Limb (tissue), 2 donors: Measurements from ENCODE around the gene IGSF3.

Experiments
- DNase-seq, 2 donors: peaks; one replicate each; pipeline ENCODE4 v3.0.0-alpha.2; 2016; ENCODE audit errors: extremely low spot score in 2 of 2

Gene IGSF3

DNA sequence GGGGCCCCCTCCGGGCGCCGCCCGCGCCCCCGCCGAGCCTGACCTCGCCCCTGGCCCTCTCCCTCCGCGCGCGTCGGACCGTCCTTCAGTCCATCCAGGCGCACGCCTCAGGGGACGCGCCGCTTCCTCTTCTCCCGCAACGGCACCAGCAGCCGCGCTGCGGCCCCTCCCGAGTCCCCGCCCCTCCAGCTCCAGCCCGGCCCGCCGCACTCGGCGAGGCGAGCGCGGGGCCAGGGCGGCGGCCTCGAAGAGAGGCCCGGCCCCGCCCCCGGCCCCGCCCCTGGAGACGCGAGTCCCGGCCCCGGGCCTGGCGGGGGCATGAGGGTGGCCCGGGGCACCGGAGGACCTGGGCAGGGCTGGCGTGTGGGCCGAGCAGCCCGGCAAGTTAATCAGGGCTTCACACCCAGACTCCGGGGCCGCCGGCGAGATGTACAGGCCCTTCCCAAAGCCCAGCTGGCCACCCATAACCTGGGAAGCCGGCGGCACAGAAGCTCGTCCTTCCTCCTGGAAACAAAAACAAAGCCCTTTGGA lies at the start of gene IGSF3:
IGSF3 (minus strand) TSS at position 159 of the 531 bp plus-strand sequence. CDS start 1,407 bp downstream, outside the sequence.
- peak; percentile 65 to 85 for DNase-seq

DNA sequence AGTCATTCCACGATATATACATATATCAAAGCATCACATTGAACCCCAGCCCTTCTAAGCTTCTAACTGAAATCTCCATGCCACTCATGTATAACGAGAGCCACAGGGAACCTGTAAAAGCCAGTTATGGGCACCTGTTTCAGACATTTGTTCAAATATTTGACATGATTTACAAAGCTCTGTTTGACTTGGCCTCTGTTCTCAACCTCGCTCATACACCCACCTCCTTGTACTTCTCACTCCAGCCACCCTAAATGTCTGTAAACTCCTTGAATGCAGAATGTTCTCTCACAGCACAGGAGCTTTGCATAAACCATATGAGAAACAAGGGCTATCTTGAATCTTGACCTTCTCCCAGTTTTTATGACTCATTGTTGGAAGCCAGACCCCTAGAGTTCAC lies 49.8 kb upstream of the IGSF3 start:
- no peak for DNase-seq

DNA sequence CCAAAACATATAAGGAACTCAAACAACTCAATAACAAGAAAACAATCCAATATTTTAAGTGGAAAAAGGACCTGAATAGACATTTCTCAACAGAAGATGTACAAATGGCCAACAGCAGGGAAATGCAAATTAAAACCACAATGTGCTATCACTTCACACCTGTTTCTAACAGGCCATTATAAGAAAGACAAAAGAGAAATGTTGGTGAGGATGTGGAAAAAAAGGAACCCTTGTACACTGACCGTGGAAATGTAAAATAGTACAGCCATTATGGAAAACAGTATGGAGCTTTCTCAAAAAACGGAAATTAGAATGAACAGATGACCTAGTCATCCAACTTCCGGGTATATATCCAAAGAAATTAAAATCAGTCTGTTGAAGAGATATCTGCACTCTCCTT lies 48.9 kb upstream of the IGSF3 start:
- no peak for DNase-seq

DNA sequence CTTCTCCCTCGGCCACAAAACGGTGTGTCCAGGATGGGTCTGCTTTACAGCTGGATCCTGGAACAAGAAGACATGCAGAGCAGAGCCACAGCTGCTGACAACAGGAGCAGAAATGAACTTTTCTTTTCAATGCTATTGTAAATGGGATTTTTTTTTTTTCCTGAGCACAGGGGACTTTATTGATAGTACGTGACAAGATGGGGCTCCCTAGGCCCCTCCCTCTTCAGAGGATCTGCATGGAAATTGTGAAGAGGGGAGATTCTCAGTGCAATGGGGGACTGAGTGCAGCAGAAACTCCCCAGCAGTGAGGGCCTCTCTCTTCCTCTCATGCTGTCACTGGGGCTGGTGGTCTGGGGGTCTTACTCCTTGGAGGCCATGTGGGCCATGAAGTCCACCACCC lies 45.9 kb upstream of the IGSF3 start:
- no peak for DNase-seq

DNA sequence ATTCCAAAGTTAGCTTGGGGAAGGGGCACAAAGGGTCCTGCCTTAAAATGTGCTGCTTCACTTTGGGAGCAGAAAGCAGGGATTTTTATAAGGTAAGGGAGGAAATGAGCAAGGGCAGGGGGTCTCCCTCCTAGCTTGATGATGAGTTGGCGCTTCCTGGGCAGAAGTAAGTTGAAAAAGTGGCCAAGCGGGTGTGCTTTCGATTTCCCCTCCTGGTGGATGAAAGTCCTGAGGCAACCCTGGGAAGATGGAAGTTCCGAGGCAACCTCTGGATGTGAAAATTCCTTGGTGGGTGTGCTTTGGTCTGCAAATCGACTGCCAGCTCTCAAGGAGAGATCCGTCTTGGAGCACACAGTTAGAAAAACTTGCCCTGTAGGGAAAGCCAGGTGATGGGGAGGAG lies 45.0 kb upstream of the IGSF3 start:
- DNase-seq = no peak

DNA sequence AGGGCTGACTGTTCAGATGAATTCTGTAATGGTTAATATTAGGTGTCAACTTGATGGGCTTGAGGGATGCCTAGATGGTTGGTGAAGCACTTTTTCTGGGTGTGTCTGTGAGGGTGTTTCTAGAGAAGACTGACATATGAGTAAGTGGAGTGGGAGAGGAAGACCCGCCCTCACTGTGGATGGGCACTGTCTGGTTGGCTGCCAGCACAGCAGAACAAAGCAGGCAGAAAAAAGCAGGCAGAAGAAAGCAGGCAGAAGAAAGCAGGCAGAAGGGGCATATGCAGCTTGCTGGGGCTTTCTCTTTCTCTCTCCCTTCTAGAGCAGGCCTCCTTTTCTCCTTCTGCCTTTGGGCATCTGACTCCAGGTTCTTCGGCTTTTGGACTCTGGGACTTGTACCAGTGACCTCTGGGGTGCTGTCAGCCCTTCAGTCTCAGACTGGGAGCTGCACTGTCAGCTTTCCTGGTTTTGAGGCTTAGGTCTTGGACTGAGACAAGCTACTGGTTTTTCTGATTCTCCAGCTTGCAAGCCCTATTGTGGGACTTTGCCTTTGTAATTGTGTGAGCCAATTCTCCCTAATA lies 43.8 kb upstream of the IGSF3 start:
- DNase-seq = no peak

DNA sequence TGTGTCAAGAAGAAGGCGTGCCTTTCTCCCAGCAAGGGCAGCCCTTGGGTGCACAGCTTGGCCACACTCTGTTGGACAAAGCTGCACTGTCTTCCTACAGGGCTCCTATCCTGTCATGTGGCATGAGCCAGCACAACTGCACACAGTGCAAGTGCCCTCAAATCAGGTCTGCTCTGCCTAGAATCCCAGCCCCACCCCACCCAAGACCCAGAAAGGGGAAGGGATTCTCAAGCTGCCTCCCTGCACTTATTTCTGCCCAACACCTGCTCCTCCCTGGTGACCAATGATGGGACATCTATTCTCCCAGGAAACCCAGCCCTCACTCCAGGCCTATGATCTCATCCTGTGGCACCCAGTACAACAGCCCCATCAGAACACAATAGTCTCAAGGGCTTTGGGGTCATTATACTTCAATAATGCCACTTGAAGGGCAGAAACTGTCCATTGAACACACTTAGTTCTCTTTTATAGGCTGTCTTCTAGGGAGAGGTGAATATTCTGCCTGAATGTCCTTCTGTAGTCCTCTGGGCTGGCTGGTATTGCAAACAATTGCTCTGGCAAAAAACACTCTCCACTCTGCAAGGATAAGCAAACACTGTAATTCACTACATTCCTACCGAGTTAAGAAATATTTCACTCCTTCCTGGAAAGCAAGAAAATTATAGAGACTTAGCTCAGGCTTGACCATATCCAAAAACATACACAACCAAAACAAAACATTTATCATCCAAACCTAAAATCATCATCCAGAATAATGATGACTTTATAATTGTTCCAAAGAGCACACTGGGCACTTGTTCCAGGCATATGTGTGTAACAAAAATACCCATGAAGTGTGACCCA lies 43.1 kb upstream of the IGSF3 start:
- DNase-seq = no peak

DNA sequence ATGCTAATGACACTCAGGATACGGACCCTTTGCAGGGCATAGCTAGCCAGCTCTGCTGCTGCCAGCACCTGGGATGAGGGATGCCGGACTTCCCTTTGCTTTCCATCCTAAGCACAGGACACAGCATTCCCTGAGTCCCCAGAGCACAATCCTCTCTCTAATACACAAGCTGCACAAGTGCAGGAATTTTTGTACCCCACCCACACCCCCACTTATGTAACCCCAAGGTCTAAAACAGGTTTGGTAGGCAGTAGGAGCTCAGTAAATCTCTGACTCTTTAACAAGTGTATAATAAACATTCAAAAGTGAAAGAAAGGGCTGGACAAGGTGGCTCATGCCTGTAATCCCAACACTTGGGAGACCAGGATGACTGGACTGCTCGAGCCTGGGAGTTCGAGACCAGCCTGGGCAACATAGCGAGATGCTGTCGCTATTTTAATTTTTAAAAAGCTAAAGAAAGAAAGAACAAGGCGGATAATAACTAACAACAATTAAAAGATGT lies 42.2 kb upstream of the IGSF3 start:
- no peak for DNase-seq

DNA sequence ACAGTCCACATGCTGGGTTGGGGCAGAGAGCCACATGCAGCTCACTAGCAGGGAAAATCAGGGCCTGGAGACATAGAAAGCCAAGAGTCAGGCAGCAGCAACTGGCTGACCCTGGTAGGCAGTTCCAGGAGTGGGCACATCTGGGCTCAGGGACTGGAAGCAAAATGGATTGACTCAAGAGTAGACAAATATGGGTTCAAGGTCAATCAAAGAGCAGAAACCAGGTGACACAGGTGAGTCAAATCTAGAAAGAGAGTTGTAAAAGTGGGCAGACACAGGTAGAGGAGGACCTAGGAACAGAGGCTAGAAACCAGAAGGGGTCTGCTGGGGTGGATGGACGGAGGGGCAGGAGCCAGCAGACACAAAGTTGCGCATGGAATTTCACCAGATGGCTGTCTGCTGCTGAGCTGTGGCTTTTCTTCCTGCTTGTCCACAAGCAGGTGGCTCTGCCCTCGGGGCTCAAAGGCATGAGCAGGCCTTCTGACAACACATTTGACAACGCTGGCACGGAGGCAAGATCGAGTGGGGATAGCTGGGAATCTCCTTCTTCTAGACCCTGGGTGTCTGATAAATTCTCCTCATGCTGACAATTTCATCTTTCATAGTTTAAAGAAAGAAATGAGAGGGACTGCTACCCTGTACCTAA lies 40.8 kb upstream of the IGSF3 start:
- DNase-seq = no peak

DNA sequence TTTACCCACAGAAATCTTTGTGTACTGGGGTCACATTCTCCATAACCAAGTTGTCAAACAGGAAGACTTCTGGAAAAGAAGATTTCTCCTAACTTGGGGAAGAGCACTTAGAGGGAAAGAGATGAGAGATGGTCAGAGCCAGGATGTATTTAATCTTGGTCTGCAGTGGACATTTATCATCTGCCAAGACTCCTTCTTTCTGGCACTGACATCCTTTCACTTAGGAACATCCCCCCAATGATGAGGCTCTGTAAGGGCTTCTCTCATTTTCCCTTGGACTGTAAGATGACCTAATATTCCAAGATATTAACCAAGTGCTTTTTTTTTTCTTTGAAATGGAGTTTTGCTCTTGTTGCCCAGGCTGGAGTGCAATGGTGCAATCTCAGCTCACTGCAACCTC lies 39.3 kb upstream of the IGSF3 start:
- DNase-seq = no peak

DNA sequence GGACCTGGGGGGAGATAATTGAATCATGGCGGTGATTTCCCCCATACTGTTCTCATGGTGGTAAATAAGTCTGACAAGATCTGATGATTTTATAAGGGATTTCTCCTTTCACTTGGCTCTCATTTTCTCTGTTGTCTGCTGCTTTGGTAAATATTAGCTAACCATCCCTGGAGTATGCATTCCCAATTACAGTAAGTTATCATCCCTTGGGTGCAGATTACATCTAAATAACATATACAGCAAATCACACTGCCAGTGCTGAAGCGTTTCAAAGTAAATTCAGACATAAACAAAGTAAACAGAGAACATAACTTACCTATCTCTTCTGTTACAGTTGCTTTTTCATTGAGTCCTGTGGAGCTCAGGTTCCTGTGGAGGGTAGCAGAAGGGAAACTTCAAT lies 38.6 kb upstream of the IGSF3 start:
- DNase-seq = no peak

DNA sequence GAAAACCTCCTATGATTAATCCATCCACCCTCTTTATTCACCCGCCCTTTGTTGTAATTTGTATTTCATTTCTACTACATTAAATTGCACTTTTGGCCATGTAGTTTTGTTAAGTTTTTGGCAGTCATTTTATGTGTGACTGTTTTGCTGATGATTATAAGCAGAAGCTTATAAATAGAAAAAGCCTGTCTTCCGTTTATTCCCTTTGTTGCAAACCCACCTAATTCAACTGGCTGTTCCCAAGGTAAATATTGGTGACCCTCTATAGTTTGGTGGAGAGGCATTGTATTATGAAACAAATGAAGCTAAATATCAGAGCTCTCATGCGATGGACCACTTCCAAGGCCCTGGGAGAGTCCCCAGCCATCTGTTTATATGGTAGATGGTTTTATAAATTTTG lies 36.7 kb upstream of the IGSF3 start:
- no peak for DNase-seq

DNA sequence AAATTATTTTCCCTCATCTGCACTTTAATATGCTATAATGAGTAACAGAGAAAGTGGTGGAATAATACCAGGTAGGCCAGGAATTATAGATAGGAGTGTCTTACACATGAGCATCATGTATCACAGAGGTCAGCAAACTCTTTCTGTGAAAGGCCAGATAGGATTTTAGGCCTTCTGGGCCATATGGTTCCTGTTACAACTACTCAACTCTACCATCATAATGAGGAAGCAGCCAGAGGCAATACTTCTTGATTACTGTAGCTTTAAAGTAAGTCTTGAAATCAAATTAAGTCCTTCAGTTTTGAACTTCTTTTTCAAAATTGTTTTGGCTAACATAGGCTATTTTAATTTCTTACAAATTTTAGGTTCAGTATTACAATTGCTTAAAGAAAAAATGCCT lies 32.1 kb upstream of the IGSF3 start:
- no peak for DNase-seq

DNA sequence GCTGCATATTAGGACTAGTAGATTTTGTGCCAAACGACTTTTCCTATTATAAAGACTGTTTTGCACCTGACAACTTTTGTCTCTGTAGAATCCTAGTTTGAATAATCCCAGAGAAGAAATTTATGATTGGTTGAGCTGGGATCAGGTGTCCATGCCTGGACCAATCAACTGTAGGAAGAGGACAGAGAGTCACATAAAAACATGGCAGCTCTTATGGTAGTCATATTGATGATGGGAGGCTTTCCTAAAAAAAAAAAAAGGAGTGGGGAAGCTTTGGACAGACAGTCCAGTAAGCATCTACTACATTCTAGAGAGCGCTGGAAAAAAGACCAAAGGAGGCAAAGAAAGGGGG lies 30.7 kb upstream of the IGSF3 start:
- DNase-seq = no peak

DNA sequence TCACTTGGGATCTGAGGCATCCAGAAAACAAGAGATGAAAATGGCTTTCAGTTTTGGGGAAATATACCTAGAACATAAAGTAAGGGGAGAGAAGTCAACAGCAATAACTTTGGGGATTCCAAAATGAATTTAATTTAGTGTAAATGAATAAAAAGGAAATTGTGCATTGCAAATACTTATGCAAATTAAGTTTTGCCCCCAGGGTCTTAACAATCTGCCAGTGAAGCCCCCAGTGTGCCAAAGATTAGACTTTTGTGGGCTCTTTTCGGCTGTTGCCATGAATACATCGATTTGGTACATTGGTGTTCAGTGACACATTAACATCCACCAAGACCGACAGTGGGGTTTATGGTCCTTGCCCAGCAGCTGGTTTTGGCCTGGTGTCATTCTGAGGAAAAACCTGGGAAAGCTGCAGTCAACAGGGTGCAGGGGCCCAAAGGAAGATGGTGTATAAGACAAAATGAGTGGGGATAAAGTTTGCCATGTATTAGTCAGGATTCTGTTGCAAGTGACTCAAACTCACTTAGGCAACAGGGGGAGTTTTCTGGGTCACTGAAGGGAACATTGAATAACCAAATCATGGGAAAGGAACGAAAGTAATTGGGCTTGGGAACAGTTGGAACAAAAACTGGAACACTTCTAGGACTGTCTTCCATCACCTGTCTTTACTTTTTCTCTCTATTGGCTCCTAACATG lies 30.2 kb upstream of the IGSF3 start:
- no peak for DNase-seq

DNA sequence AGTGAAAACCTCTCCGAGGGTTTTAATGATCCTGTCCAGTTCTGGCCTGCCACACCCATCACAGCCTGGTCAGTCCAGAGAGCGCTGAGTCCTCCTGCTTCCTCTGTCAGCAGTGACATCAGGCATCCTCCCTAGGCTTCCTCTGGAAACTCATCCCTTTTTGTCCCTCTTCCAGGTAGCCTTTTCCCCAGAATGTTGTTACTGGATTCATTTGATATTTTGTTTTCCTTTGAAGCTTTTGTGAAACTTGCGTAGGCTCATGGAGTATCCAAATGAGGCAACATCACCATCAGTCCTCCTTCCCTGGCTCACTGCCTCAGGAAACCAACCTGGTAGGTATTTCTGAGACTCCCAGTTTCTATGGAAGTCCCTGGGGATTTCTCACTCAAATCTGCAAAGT lies 27.0 kb upstream of the IGSF3 start:
- no peak for DNase-seq

DNA sequence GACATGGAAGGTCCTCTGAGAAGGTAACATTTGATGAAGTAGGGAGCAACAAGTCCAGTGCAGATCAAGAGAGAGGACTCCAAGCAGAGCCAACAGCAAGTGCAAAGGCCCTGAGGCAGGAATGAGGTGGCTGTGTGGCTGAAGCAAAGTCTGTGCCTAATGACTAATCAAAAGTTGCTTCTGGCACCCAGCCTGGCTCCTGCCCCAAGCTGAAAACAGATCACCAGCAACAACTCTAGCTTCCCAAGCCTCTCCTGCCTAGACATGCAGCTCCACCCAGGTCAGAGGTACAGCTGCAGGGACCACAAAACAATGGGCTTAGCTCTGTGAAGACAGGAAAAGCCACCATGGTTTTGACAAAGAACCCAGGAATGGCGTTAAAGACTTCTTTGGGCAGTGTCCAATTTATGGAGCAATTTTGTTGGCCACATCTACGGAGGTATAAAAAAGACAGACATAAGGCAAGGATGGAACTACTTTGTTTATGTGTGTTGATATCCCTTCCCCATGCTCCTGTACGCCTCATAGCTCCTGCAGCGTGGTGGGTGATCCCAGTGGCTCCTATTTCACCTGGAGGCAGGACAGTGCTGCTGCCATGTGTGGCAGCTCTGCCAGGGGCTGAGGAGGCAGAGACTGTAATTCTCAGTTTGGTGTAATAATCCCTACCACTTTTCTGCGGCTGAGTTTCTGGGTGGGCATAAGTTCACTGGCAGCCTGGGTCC lies 26.4 kb upstream of the IGSF3 start:
- DNase-seq = no peak

DNA sequence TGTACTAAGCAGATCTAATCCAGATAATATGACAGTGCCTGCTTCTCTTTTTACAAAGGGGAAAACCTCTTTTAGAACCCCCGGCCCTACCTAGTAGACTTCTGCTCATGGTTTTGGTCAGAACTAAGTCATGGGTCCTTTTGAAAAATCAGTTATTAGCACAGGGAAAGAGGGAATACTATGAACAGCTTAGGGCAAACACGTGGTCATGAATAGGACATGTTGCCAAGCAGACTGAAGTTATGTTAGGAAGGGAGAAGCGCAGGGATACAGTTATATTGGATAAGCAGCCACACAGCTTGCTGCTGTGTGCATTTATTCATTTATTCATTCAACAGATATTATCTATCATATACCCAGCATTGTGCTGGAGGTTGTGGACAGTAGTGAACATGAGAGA lies 25.3 kb upstream of the IGSF3 start:
- no peak for DNase-seq

DNA sequence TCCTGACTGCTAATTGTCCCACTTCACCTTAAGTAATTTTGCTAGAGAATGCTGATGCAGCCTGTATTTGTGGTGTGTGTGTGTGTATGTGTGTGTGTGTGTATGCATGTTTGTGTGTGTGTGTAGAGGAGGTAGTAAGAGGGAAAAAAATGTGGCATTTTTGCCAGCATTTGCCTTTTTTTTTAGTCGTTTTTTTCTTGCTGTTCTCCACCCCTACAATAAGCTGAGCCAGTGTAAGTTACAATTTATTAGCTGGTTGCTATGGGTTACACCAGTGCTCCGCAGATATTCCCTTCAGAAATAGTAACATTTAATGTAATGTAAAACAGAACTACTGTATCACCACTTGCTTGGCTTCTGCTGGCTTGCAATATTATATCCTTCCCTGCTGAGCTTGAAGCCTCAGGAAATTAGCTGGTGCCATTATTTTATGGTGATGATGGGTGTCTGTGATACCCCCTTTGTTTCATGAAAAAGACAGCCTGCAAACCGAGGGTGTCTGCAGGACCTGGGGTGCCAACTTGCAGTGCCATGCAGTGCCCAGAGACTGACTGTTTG lies 23.4 kb upstream of the IGSF3 start:
- peak; percentile 55 to 92 for DNase-seq

DNA sequence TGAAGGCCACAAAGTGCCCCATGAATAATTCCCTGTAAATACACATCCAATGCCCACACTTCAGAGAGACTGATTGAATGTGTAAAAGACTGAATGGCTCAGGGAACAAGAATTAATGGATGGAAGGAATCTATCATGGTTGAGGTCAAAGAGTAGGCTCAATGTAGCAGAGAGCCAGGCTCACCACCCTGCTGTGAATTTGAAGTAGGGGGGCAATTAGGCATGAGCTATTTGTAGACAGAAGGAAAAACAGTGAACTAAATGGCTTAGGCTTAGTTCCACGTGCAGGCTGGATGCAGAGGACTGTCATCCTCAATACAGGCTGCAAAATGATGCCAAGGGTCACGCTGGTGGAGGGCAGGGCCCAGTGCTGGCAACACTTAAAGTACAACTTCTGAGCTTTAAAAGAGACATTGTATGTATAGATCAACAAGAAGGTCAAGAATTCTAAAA lies 22.9 kb upstream of the IGSF3 start:
- DNase-seq = no peak
